HT-29 (cell line): ENCODE data around the gene TTC13. TPM values are rescaled to one million over a fixed set of nuclear protein-coding genes. Genes with fewer than 3 reads are reported as not detected.

Experiments
- DNase-seq: peaks from one replicate; pipeline ENCODE4 v3.0.0-alpha.2; 2015; ENCODE audit warnings: low spot score
- total RNA-seq: library from RNA; depleted of rRNA; stranded (reverse); fragments of >200 nt; shearing (Covaris generic); gene quantifications from 2 replicates; pipeline ENCODE4 v1.2.3, GENCODE V29; 2014

TTC13 gene
- total RNA-seq, 1 experiment from 2014 or later = 23.7 TPM

- DNase-seq = no peak
Measured at GRCh38 chr1:230906226-230906625, 72.4 kb downstream of the TTC13 start.

- no peak for DNase-seq
Measured at GRCh38 chr1:230905733-230906132, 72.9 kb downstream of the TTC13 start.

GRCh38 chr1:230902349-230902923 is 76.2 kb downstream of the TTC13 start:
- DNase-seq = no peak

GRCh38 chr1:230901671-230902070 is 77.0 kb downstream of the TTC13 start:
- DNase-seq = no peak

- DNase-seq = no peak
Measured at GRCh38 chr1:230900984-230901383, 77.7 kb downstream of the TTC13 start.

- no peak for DNase-seq
Measured at GRCh38 chr1:230899841-230900251, 78.8 kb downstream of the TTC13 start.

GRCh38 chr1:230898748-230899147 is 79.9 kb downstream of the TTC13 start:
- no peak for DNase-seq

GRCh38 chr1:230898144-230898543 is 80.5 kb downstream of the TTC13 start:
- DNase-seq = no peak

GRCh38 chr1:230896779-230897178 is 81.9 kb downstream of the TTC13 start:
- no peak for DNase-seq

GRCh38 chr1:230895452-230895851 is 83.2 kb downstream of the TTC13 start:
- DNase-seq = no peak

GRCh38 chr1:230894664-230895063 is 84.0 kb downstream of the TTC13 start:
- no peak for DNase-seq

- no peak for DNase-seq
Measured at GRCh38 chr1:230894032-230894431, 84.6 kb downstream of the TTC13 start.

- DNase-seq = no peak
Measured at GRCh38 chr1:230892018-230892491, 86.6 kb downstream of the TTC13 start.

GRCh38 chr1:230891413-230891812 is 87.2 kb downstream of the TTC13 start:
- no peak for DNase-seq

- no peak for DNase-seq
Measured at GRCh38 chr1:230884646-230885045, 94.0 kb downstream of the TTC13 start.

GRCh38 chr1:230883967-230884366 is 94.7 kb downstream of the TTC13 start:
- no peak for DNase-seq

GRCh38 chr1:230879778-230880177 is 98.9 kb downstream of the TTC13 start:
- DNase-seq = no peak

- no peak for DNase-seq
Measured at GRCh38 chr1:230878591-230878990, 100.1 kb downstream of the TTC13 start.

GRCh38 chr1:230877924-230878590 is 100.6 kb downstream of the TTC13 start:
- no peak for DNase-seq

- no peak for DNase-seq
Measured at GRCh38 chr1:230877146-230877923, 101.3 kb downstream of the TTC13 start.

- no peak for DNase-seq
Measured at GRCh38 chr1:230876660-230877059, 102.0 kb downstream of the TTC13 start.

GRCh38 chr1:230875370-230875769 is 103.3 kb downstream of the TTC13 start:
- no peak for DNase-seq

- no peak for DNase-seq
Measured at GRCh38 chr1:230870916-230871315, 107.7 kb downstream of the TTC13 start.
